ENCODE results near the gene LONP2. TPM values are rescaled to one million over a fixed set of nuclear protein-coding genes. Genes with fewer than 3 reads are reported as not detected.

Gene LONP2
- total and polyA plus RNA-seq, 2 of the 13 experiments (the other 11 are each of a cell fraction or from before 2014, with no cell fraction given), result 39.2 to 63.3 TPM

- peak in 1 of 2 experiments; percentile 58; a peak in 1 of 4 replicates for TF ChIP-seq REST (IDR thresholded peaks at IDR 0.05; ENCODE audit: borderline replicate concordance in 1 of 2, low read depth in 1 of 2, low read length in 2 of 2)
- TF ChIP-seq, protein P1, sequence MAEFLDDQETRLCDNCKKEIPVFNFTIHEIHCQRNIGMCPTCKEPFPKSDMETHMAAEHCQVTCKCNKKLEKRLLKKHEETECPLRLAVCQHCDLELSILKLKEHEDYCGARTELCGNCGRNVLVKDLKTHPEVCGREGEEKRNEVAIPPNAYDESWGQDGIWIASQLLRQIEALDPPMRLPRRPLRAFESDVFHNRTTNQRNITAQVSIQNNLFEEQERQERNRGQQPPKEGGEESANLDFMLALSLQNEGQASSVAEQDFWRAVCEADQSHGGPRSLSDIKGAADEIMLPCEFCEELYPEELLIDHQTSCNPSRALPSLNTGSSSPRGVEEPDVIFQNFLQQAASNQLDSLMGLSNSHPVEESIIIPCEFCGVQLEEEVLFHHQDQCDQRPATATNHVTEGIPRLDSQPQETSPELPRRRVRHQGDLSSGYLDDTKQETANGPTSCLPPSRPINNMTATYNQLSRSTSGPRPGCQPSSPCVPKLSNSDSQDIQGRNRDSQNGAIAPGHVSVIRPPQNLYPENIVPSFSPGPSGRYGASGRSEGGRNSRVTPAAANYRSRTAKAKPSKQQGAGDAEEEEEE (CRISPR knock-in tag; IDR thresholded peaks at IDR 0.05; ENCODE audit: borderline replicate concordance), result 0 out of 2 replicates have a peak, but pooled peaks have one; percentile 89
- TF ChIP-seq IRF1 (CRISPR knock-in tag; IDR thresholded peaks at IDR 0.05; ENCODE audit: low read depth), result no peak
- TF ChIP-seq ZNF230 (CRISPR knock-in tag; IDR thresholded peaks at IDR 0.05), result no peak
- no peak for TF ChIP-seq SATB2 (CRISPR knock-in tag; IDR thresholded peaks at IDR 0.05)
- TF ChIP-seq, protein P2, sequence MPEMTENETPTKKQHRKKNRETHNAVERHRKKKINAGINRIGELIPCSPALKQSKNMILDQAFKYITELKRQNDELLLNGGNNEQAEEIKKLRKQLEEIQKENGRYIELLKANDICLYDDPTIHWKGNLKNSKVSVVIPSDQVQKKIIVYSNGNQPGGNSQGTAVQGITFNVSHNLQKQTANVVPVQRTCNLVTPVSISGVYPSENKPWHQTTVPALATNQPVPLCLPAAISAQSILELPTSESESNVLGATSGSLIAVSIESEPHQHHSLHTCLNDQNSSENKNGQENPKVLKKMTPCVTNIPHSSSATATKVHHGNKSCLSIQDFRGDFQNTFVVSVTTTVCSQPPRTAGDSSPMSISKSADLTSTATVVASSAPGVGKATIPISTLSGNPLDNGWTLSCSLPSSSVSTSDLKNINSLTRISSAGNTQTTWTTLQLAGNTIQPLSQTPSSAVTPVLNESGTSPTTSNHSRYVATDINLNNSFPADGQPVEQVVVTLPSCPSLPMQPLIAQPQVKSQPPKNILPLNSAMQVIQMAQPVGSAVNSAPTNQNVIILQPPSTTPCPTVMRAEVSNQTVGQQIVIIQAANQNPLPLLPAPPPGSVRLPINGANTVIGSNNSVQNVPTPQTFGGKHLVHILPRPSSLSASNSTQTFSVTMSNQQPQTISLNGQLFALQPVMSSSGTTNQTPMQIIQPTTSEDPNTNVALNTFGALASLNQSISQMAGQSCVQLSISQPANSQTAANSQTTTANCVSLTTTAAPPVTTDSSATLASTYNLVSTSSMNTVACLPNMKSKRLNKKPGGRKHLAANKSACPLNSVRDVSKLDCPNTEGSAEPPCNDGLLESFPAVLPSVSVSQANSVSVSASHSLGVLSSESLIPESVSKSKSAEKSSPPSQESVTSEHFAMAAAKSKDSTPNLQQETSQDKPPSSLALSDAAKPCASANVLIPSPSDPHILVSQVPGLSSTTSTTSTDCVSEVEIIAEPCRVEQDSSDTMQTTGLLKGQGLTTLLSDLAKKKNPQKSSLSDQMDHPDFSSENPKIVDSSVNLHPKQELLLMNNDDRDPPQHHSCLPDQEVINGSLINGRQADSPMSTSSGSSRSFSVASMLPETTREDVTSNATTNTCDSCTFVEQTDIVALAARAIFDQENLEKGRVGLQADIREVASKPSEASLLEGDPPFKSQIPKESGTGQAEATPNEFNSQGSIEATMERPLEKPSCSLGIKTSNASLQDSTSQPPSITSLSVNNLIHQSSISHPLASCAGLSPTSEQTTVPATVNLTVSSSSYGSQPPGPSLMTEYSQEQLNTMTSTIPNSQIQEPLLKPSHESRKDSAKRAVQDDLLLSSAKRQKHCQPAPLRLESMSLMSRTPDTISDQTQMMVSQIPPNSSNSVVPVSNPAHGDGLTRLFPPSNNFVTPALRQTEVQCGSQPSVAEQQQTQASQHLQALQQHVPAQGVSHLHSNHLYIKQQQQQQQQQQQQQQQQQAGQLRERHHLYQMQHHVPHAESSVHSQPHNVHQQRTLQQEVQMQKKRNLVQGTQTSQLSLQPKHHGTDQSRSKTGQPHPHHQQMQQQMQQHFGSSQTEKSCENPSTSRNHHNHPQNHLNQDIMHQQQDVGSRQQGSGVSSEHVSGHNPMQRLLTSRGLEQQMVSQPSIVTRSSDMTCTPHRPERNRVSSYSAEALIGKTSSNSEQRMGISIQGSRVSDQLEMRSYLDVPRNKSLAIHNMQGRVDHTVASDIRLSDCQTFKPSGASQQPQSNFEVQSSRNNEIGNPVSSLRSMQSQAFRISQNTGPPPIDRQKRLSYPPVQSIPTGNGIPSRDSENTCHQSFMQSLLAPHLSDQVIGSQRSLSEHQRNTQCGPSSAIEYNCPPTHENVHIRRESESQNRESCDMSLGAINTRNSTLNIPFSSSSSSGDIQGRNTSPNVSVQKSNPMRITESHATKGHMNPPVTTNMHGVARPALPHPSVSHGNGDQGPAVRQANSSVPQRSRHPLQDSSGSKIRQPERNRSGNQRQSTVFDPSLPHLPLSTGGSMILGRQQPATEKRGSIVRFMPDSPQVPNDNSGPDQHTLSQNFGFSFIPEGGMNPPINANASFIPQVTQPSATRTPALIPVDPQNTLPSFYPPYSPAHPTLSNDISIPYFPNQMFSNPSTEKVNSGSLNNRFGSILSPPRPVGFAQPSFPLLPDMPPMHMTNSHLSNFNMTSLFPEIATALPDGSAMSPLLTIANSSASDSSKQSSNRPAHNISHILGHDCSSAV (CRISPR knock-in tag; IDR thresholded peaks at IDR 0.05; ENCODE audit: borderline replicate concordance), result no peak
- no peak for TF ChIP-seq TAF15 (IDR thresholded peaks at IDR 0.05; ENCODE audit: low read depth, low read length, poor library complexity, severe bottlenecking)
- TF ChIP-seq ZUFSP (CRISPR knock-in tag; IDR thresholded peaks at IDR 0.05; ENCODE audit: borderline replicate concordance), result no peak
- 0 out of 2 replicates have a peak, but pooled peaks have one; percentile 42 for TF ChIP-seq ZNF713 (CRISPR knock-in tag; IDR thresholded peaks at IDR 0.05)
Measured at GRCh38 chr16:48203974-48204824, 39.9 kb upstream of the LONP2 start (continued).
